Testis (tissue), 3 donors: ENCODE data around the gene RFPL3. TPM values are rescaled to one million over a fixed set of nuclear protein-coding genes. Genes with fewer than 3 reads are reported as not detected.

Experiments
- DNase-seq: peaks from one replicate; pipeline ENCODE4 v3.0.0-alpha.2; 2019
- H3K27ac ChIP-seq, 2 donors: fragments of 200-600 bp; sonication (generic); one replicate each; pipeline ENCODE4 v1.5.1; 2019
- H3K27me3 ChIP-seq: fragments of 200-600 bp; sonication (generic); one replicate; pipeline ENCODE4 v1.5.1; 2019
- H3K36me3 ChIP-seq: fragments of 200-600 bp; sonication (generic); one replicate; pipeline ENCODE4 v1.5.1; 2017; ENCODE audit warnings: low read depth; ENCODE audit errors: missing control alignments
- H3K4me1 ChIP-seq: fragments of 200-600 bp; sonication (generic); one replicate; pipeline ENCODE4 v1.5.1; 2019
- H3K4me3 ChIP-seq, 2 donors: fragments of 200-600 bp; sonication (generic); one replicate each; pipeline ENCODE4 v1.5.1; 2017 to 2019
- H3K9me3 ChIP-seq: fragments of 200-600 bp; sonication (generic); one replicate; pipeline ENCODE4 v1.5.1; 2017
- POLR2A ChIP-seq: fragments of 450-650 bp; IDR thresholded peaks from one replicate; pipeline ENCODE4 v1.6.1; 2017; ENCODE audit warnings: antibody characterized with exemption, mild to moderate bottlenecking, moderate library complexity
- WGBS, 2 donors: methylation state at CpG; one replicate each; pipeline ENCODE4 v1.1.5; 2018; 5-methylcytosine and 5-hydroxymethylcytosine counted together
- intact Hi-C: fragments of 100-400 bp; cut with DNase I; formaldehyde crosslinking; loops from one replicate; pipeline ENCODE4 v1.15.1; 2023; ENCODE audit warnings: low total_unique reads
- polyA plus RNA-seq: library from polyadenylated mRNA; stranded (reverse); fragments of 350-450 nt; fragmentation: Illumina TruSeq; extraction: RNeasy Lipid Tissue Mini Kit (QIAGEN cat#74804); gene quantifications from one replicate; pipeline ENCODE4 v1.2.3, GENCODE V29; 2014; ENCODE audit warnings: low read depth, low replicate concordance; ENCODE audit not compliant: insufficient read depth
- total RNA-seq, 2 donors: library from RNA; depleted of rRNA; stranded (reverse); fragments of >200 nt; gene quantifications; one replicate each; pipeline ENCODE4 v1.2.3, GENCODE V29; 2016
- TF ChIP-seq, protein P1 (sequence below), 3 experiments: fragments of 450-650 bp in 2 of 3; fragments of 200-600 bp in 1 of 3; sonication (generic) in 1 of 3; IDR thresholded peaks; one replicate each; pipeline ENCODE4 v1.5.1; 2016 to 2019; ENCODE audit warnings: antibody characterized with exemption in 3 of 3, mild to moderate bottlenecking in 2 of 3, moderate library complexity in 1 of 3

The RFPL3 gene
- total and polyA plus RNA-seq, 3 donors from 2014 or later: 2.6 to 4.1 (median 3.6) TPM

- intact Hi-C loops: no loop called here
- Histone ChIP-seq H3K36me3 (no peaks in the 10 kb centered on the region), H3K27ac (no peak overlapping the region), H3K4me1 (no peaks in the 10 kb centered on the region), H3K4me3 (no peak overlapping the region), H3K9me3 (no peaks in the 10 kb centered on the region), H3K27me3 (no peaks in the 10 kb centered on the region)
- WGBS, 2 donors: 88 to 95% methylated on average over 1 of the region's 1 CpG
- no peak for DNase-seq
- TF ChIP-seq, protein P1, sequence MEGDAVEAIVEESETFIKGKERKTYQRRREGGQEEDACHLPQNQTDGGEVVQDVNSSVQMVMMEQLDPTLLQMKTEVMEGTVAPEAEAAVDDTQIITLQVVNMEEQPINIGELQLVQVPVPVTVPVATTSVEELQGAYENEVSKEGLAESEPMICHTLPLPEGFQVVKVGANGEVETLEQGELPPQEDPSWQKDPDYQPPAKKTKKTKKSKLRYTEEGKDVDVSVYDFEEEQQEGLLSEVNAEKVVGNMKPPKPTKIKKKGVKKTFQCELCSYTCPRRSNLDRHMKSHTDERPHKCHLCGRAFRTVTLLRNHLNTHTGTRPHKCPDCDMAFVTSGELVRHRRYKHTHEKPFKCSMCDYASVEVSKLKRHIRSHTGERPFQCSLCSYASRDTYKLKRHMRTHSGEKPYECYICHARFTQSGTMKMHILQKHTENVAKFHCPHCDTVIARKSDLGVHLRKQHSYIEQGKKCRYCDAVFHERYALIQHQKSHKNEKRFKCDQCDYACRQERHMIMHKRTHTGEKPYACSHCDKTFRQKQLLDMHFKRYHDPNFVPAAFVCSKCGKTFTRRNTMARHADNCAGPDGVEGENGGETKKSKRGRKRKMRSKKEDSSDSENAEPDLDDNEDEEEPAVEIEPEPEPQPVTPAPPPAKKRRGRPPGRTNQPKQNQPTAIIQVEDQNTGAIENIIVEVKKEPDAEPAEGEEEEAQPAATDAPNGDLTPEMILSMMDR (IDR thresholded peaks at IDR 0.05): no peak
- no peak for TF ChIP-seq POLR2A
Observed at GRCh38 chr22:32396255-32396654, 38.6 kb downstream of the RFPL3 start.

- no peaks in the 10 kb centered on the region for H3K4me1 ChIP-seq
- intact Hi-C loops: no loop called here
- 82 to 87% methylated on average over 5 of the region's 5 CpGs for WGBS, 2 donors
- no peaks in the 10 kb centered on the region for H3K9me3 ChIP-seq
- H3K4me3 ChIP-seq: no peak overlapping the region
- DNase-seq: no peak
- no peak overlapping the region for H3K27ac ChIP-seq
- TF ChIP-seq, protein P1 (IDR thresholded peaks at IDR 0.05): no peak
- no peak for TF ChIP-seq POLR2A
- no peaks in the 10 kb centered on the region for H3K27me3 ChIP-seq
- H3K36me3 ChIP-seq: no peaks in the 10 kb centered on the region
Observed at GRCh38 chr22:32396746-32397145, 39.1 kb downstream of the RFPL3 start.

- TF ChIP-seq, protein P1 (IDR thresholded peaks at IDR 0.05): no peak
- TF ChIP-seq POLR2A: no peak
- WGBS, 2 donors: 78 to 80% methylated on average over 4 of the region's 4 CpGs
- no peak overlapping the region for H3K27ac ChIP-seq
- DNase-seq: no peak
- H3K9me3 ChIP-seq: no peaks in the 10 kb centered on the region
- no peaks in the 10 kb centered on the region for H3K36me3 ChIP-seq
- no peaks in the 10 kb centered on the region for H3K27me3 ChIP-seq
- H3K4me3 ChIP-seq: no peak overlapping the region
- intact Hi-C loops: no loop called here
- H3K4me1 ChIP-seq: no peaks in the 10 kb centered on the region
Observed at GRCh38 chr22:32401486-32401885, 43.8 kb downstream of the RFPL3 start.

GRCh38 chr22:32404021-32404420, 46.4 kb downstream of the RFPL3 start:
- no peaks in the 10 kb centered on the region for H3K4me1 ChIP-seq
- WGBS, 2 donors: 90 to 94% methylated on average over 2 of the region's 2 CpGs
- H3K27me3 ChIP-seq: no peaks in the 10 kb centered on the region
- DNase-seq: no peak
- H3K36me3 ChIP-seq: no peaks in the 10 kb centered on the region
- TF ChIP-seq POLR2A: no peak
- TF ChIP-seq, protein P1 (IDR thresholded peaks at IDR 0.05): no peak
- no peak overlapping the region for H3K27ac ChIP-seq
- no peaks in the 10 kb centered on the region for H3K9me3 ChIP-seq
- intact Hi-C loops: no loop called here
- H3K4me3 ChIP-seq: no peak overlapping the region

GRCh38 chr22:32407312-32407711, 49.6 kb downstream of the RFPL3 start:
- intact Hi-C loops: no loop called here
- Histone ChIP-seq H3K27me3 (no peaks in the 10 kb centered on the region), H3K9me3 (no peaks in the 10 kb centered on the region), H3K4me3 (no peak overlapping the region), H3K4me1 (peaks cover 13% of the 10 kb centered on the region), H3K27ac (no peak overlapping the region), H3K36me3 (no peaks in the 10 kb centered on the region)
- TF ChIP-seq, protein P1 (IDR thresholded peaks at IDR 0.05): no peak
- 68 to 79% methylated on average over 3 of the region's 3 CpGs for WGBS, 2 donors
- no peak for DNase-seq
